Parathyroid adenoma (tissue), 2 donors: ENCODE measurements around the gene TCTN1.
A peak's percentile ranks its signal among the peaks of the same experiment; 100 is the strongest.
"Not testable (repeated sequence)": the region's sequence is repeated elsewhere in the genome, so short reads cannot be mapped to it uniquely, and the experiment has no call there.

ENCODE experiments used
- H2AFZ ChIP-seq: fragments of 300-600 bp; sonication (generic); one replicate; pipeline ENCODE4 v1.7.0; 2017; ENCODE audit warnings: antibody characterized with exemption, mild to moderate bottlenecking
- H3K27ac ChIP-seq: fragments of 300-600 bp; sonication (generic); one replicate; pipeline ENCODE4 v1.7.0; 2017
- H3K27me3 ChIP-seq: fragments of 300-600 bp; sonication (generic); one replicate; pipeline ENCODE4 v1.7.0; 2017; ENCODE audit warnings: low read length; ENCODE audit not compliant: control insufficient read depth, insufficient read depth
- H3K36me3 ChIP-seq: fragments of 300-600 bp; sonication (generic); one replicate; pipeline ENCODE4 v1.7.0; 2017; ENCODE audit warnings: low read length; ENCODE audit not compliant: control insufficient read depth, insufficient read depth
- H3K4me1 ChIP-seq: fragments of 300-600 bp; sonication (generic); one replicate; pipeline ENCODE4 v1.7.0; 2017; ENCODE audit warnings: control low read depth
- H3K4me2 ChIP-seq: fragments of 300-600 bp; sonication (generic); one replicate; pipeline ENCODE4 v1.7.0; 2017; ENCODE audit warnings: low read length
- H3K4me3 ChIP-seq: fragments of 300-600 bp; sonication (generic); one replicate; pipeline ENCODE4 v1.7.0; 2017; ENCODE audit warnings: low read depth, low read length
- H3K79me2 ChIP-seq: fragments of 300-600 bp; sonication (generic); one replicate; pipeline ENCODE4 v1.7.0; 2017; ENCODE audit warnings: control low read depth
- H3K9ac ChIP-seq: fragments of 300-600 bp; sonication (generic); one replicate; pipeline ENCODE4 v1.7.0; 2017; ENCODE audit warnings: mild to moderate bottlenecking
- H3K9me3 ChIP-seq: fragments of 300-600 bp; sonication (generic); one replicate; pipeline ENCODE4 v1.7.0; 2017; ENCODE audit warnings: low read length; ENCODE audit not compliant: control insufficient read depth
- CTCF ChIP-seq: fragments of 300-600 bp; sonication (generic); IDR thresholded peaks from one replicate; pipeline ENCODE4 v1.7.0; 2017; ENCODE audit warnings: antibody characterized with exemption, mild to moderate bottlenecking
- donor health status: primary hyperparathyroidism.

Gene TCTN1

DNA sequence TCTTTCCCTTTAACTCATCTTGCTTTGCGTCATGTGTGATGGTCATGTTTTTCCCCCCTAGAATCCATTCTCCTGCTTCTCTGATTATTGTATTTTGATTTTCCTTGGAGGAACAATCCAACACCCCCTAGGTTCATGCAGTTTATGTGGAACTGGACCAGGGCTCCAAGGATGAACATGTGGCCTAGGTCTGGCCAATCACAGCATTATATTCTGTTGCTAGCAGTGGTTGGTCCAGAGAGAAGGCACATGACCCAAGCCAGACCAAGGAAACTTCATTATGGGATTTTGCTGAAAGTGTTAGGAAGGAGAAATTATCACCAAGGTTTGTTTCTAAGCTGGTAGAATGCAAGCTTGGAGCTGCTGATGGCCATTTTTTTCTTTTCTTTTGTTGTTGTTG, 23.9 kb upstream of the TCTN1 start:
- Histone ChIP-seq H3K9ac (no peak overlapping the region), H2AFZ (no peak overlapping the region), H3K27ac (no peak overlapping the region), H3K4me3 (no peak overlapping the region), H3K36me3 (no peaks in the 10 kb centered on the region), H3K9me3 (no peaks in the 10 kb centered on the region), H3K4me2 (no peak overlapping the region), H3K4me1 (peaks cover 22% of the 10 kb centered on the region), H3K79me2 (no peaks in the 10 kb centered on the region), H3K27me3 (no peaks in the 10 kb centered on the region)
- no peak for TF ChIP-seq CTCF

DNA sequence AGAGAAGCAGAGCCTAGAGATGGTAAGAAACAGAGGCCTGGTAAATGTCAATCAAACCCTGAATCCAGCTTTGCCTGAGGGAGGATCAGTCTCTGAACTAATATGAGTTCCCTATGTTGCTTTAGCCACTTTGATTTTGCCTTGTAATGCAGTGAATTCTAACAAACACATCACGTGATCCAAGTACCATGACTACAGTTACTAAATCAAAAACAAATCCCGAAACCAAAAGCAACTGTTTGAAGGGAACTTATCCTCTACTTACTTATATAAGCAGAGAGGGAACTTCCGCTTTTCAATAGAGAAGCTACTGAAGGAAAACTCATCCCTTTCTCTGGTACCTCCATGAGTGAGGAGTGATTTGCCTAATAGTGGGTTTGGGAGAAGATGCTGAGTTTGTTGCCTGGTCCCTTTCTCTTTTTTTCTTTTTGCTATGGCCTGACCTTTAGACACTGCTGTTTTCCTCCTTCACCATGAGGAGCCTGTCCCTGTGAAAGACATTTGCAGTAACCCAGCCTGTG, 23.1 kb upstream of the TCTN1 start:
- peak overlapping the region; percentile 36 for H2AFZ ChIP-seq
- H3K4me3 ChIP-seq, result peak overlapping the region; percentile 23
- TF ChIP-seq CTCF, result no peak
- no peak overlapping the region for H3K9ac ChIP-seq
- no peaks in the 10 kb centered on the region for H3K36me3 ChIP-seq
- H3K27me3 ChIP-seq, result no peaks in the 10 kb centered on the region
- H3K4me1 ChIP-seq, result peaks cover 14% of the 10 kb centered on the region
- no peaks in the 10 kb centered on the region for H3K9me3 ChIP-seq
- H3K4me2 ChIP-seq, result peak overlapping the region; percentile 59
- no peaks in the 10 kb centered on the region for H3K79me2 ChIP-seq
- peak overlapping the region; percentile 85 for H3K27ac ChIP-seq

GRCh38 chr12:110591451-110592051, 22.4 kb upstream of the TCTN1 start:
- TF ChIP-seq CTCF, result no peak
- Histone ChIP-seq H3K4me1 (peaks cover 14% of the 10 kb centered on the region), H3K27me3 (no peaks in the 10 kb centered on the region), H3K27ac (peak overlapping the region; percentile 85), H3K4me2 (peak overlapping the region; percentile 59), H3K9me3 (no peaks in the 10 kb centered on the region), H3K36me3 (no peaks in the 10 kb centered on the region), H3K9ac (no peak overlapping the region), H3K79me2 (no peaks in the 10 kb centered on the region), H3K4me3 (peak overlapping the region; percentile 23), H2AFZ (peak overlapping the region; percentile 36)

- no peaks in the 10 kb centered on the region for H3K79me2 ChIP-seq
- peak overlapping the region; percentile 36 for H2AFZ ChIP-seq
- TF ChIP-seq CTCF, result no peak
- H3K4me2 ChIP-seq, result peak overlapping the region; percentile 59
- H3K36me3 ChIP-seq, result no peaks in the 10 kb centered on the region
- peak overlapping the region; percentile 85 for H3K27ac ChIP-seq
- no peaks in the 10 kb centered on the region for H3K9me3 ChIP-seq
- H3K9ac ChIP-seq, result no peak overlapping the region
- no peaks in the 10 kb centered on the region for H3K27me3 ChIP-seq
- H3K4me3 ChIP-seq, result no peak overlapping the region
- H3K4me1 ChIP-seq, result peaks cover 14% of the 10 kb centered on the region
These were observed 21.9 kb upstream of the TCTN1 start for GRCh38 chr12:110592078-110592477.

DNA sequence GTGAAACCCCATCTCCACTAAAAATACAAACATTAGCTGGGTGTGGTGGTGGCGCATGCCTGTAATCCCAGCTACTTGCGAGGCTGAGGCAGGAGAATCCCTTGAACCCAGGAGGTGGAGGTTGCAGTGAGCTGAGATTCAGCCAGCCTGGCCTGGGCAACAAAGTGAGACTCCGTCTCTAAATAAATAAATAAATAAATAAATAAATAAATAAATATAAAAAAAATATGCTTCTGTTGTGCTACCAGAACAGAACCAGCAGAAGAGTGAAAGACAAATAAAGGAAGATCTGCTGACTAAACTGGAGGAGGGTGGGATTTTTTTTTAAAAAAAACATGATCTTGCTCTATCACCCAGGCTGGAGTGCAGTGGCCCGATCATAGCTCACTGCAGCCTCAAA, 21.0 kb upstream of the TCTN1 start:
- H3K4me1 ChIP-seq, result peaks cover 14% of the 10 kb centered on the region
- H2AFZ ChIP-seq, H3K36me3 ChIP-seq, H3K4me2 ChIP-seq, H3K79me2 ChIP-seq, H3K27ac ChIP-seq, H3K4me3 ChIP-seq, H3K9ac ChIP-seq, H3K9me3 ChIP-seq, H3K27me3 ChIP-seq: not testable (repeated sequence)
